MCF 10A (cell line): ENCODE results near the gene LDLRAP1. TPM values are rescaled to one million over a fixed set of nuclear protein-coding genes. Genes with fewer than 3 reads are reported as not detected.
A peak's percentile ranks its signal among the peaks of the same experiment; 100 is the strongest.

ENCODE experiments used
- BruUV-seq: library from RNA; stranded (reverse); fragments of 400-500 nt; replicated peaks from 2 replicates; lab custom pipeline; 2021; lab: Mats Ljungman, UMichigan
- CTCF ChIA-PET: fragments of 300-600 bp; sonication (Branson Sonifier 250); formaldehyde crosslinking; extraction: SDS; loops from one replicate; lab custom pipeline; 2021; ENCODE audit warnings: antibody characterized with exemption, inconsistent platforms; lab: Yijun Ruan, JAX
- POLR2A ChIA-PET: fragments of 300-600, 350-650 bp; sonication (Branson Sonifier 250); formaldehyde crosslinking; extraction: SDS; loops from one replicate; lab custom pipeline; 2020; ENCODE audit warnings: antibody characterized with exemption, inconsistent platforms; lab: Yijun Ruan, JAX
- DNase-seq: peaks from one replicate; pipeline ENCODE4 v3.0.0-alpha.2; 2018; ENCODE audit not compliant: unreplicated experiment
- H3K27ac Mint-ChIP-seq: one replicate; pipeline ENCODE4 v1.8.0; 2022; ENCODE audit warnings: mild to moderate bottlenecking, low read depth, mixed read lengths; ENCODE audit not compliant: unreplicated experiment
- H3K27me3 Mint-ChIP-seq: one replicate; pipeline ENCODE4 v1.8.0; 2022; ENCODE audit warnings: mixed read lengths; ENCODE audit not compliant: insufficient read depth, unreplicated experiment
- H3K36me3 Mint-ChIP-seq: one replicate; pipeline ENCODE4 v1.8.0; 2022; ENCODE audit warnings: mild to moderate bottlenecking, moderate library complexity, mixed read lengths; ENCODE audit not compliant: insufficient read depth, unreplicated experiment
- H3K4me1 Mint-ChIP-seq: one replicate; pipeline ENCODE4 v1.8.0; 2022; ENCODE audit warnings: mixed read lengths; ENCODE audit not compliant: insufficient read depth, unreplicated experiment
- H3K4me3 Mint-ChIP-seq: one replicate; pipeline ENCODE4 v1.8.0; 2022; ENCODE audit warnings: mild to moderate bottlenecking, moderate library complexity, mixed read lengths; ENCODE audit not compliant: unreplicated experiment
- H3K9me3 Mint-ChIP-seq: one replicate; pipeline ENCODE4 v1.8.0; 2022; ENCODE audit warnings: mixed read lengths; ENCODE audit not compliant: unreplicated experiment
- intact Hi-C: fragments of 100-400 bp; cut with micrococcal nuclease; formaldehyde crosslinking; loops from 2 replicates; pipeline ENCODE4 v1.14.1; 2022
- total RNA-seq: library from RNA; stranded (reverse); gene quantifications from 2 replicates; pipeline ENCODE4 v1.2.3, GENCODE V29; 2022
- TF ChIP-seq, protein P1 (sequence below): fragments of 200-600 bp; IDR thresholded peaks from one replicate; pipeline ENCODE4 v1.8.0; 2022; ENCODE audit warnings: antibody characterized with exemption, mild to moderate bottlenecking; ENCODE audit not compliant: unreplicated experiment

Gene LDLRAP1
- total RNA-seq, 1 experiment from 2014 or later, result 10.3 TPM

DNA sequence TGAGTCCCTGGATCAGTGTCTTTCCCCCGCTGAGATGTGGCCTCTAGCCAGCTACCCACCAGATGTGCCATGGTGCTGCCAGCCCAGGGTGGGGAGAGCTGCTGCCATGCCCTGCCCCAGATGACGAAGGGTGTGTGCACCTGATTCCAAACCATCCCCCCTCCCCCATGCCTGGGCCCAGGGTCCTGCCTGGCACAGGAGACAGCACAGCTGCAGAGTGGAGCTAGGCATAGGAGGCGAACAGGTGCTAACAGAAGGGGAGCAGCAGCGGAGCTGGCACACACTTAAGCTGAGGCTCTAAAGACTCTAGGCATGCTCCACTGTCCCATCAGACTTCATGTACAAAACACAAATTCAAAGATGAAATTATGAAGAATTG is 9.0 kb upstream of the LDLRAP1 start:
- intact Hi-C loops, result no loop called here
- no TSS peak for BruUV-seq
- ChIA-PET CTCF (interaction anchor here (0.9 kb wide), 1 partner anchor 74 kb away, joined by 4 read pairs; no protein-coding TSS in a partner anchor), POLR2A (no interaction called here)
- no peak for DNase-seq
- TF ChIP-seq, protein P1, sequence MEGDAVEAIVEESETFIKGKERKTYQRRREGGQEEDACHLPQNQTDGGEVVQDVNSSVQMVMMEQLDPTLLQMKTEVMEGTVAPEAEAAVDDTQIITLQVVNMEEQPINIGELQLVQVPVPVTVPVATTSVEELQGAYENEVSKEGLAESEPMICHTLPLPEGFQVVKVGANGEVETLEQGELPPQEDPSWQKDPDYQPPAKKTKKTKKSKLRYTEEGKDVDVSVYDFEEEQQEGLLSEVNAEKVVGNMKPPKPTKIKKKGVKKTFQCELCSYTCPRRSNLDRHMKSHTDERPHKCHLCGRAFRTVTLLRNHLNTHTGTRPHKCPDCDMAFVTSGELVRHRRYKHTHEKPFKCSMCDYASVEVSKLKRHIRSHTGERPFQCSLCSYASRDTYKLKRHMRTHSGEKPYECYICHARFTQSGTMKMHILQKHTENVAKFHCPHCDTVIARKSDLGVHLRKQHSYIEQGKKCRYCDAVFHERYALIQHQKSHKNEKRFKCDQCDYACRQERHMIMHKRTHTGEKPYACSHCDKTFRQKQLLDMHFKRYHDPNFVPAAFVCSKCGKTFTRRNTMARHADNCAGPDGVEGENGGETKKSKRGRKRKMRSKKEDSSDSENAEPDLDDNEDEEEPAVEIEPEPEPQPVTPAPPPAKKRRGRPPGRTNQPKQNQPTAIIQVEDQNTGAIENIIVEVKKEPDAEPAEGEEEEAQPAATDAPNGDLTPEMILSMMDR, result no peak
- H3K27me3 Mint-ChIP-seq, result no peaks in the 10 kb centered on the region
- no peaks in the 10 kb centered on the region for H3K36me3 Mint-ChIP-seq
- no peak overlapping the region for H3K27ac Mint-ChIP-seq
- no peaks in the 10 kb centered on the region for H3K9me3 Mint-ChIP-seq
- no peak overlapping the region for H3K4me3 Mint-ChIP-seq
- peaks cover 7% of the 10 kb centered on the region for H3K4me1 Mint-ChIP-seq

DNA sequence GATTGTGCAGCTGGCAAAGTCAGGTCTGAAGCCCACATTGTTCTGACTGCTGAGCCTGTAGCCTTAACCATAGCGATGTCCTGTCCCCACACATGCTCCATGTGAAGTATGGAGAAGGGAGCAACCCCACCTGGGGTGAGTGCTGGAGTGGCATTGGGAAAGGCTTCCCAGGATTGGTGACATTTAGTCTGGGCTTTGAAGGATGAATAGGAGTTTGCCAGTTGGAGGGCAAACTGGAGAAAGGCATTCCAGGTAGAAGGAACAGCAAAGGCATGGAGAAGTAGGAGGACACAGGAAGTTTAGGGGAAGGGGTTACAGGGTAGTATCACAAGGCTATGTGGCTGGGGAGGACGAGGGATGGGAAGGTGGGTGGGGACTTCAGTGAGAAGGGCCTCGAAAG is 7.3 kb upstream of the LDLRAP1 start:
- BruUV-seq, result no TSS peak
- TF ChIP-seq, protein P1, result no peak
- H3K36me3 Mint-ChIP-seq, result no peaks in the 10 kb centered on the region
- POLR2A ChIA-PET, result no interaction called here
- H3K27me3 Mint-ChIP-seq, result no peaks in the 10 kb centered on the region
- no peak for DNase-seq
- CTCF ChIA-PET, result no interaction called here
- H3K4me1 Mint-ChIP-seq, result peaks cover 7% of the 10 kb centered on the region
- no peak overlapping the region for H3K4me3 Mint-ChIP-seq
- H3K9me3 Mint-ChIP-seq, result no peaks in the 10 kb centered on the region
- H3K27ac Mint-ChIP-seq, result no peak overlapping the region
- intact Hi-C loops, result no loop called here

DNA sequence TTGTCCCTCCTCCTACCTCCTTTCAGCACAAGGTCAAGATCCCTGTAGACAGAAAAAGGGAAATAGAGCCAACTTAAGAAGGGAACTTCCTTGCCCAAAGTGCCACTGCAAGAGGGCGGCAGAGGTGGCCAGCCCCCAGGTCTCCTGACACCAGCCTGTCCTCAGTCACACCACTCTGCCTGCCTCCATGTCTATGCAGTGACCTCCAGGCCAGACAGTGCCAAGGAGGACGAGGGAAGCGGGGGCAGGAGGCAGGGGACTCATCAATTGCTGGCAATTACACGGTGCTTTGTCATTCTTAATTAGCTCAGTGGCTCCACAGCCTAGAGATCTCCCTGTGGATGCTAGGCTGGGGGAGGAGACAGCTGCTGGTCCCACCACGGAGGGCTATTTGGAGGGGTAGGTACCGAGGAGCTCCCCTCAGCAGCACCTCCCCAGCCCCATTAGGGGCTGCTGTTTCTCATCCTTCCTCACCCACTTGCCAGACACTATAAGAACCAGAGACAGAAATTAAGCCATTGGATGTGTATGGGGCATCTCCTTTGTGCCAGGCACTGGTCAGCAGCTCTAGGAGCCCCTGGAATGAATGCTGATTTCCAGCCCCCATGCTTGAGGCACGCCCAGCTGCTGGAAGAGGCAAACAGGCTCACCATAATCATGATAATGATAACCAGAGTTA is 6.1 kb upstream of the LDLRAP1 start:
- no peak overlapping the region for H3K4me3 Mint-ChIP-seq
- CTCF ChIA-PET, result interaction anchor here (0.5 to 2.3 kb wide), 3 partner anchors 16 to 282 kb away, joined by 3 to 6 read pairs (median 3); partner anchors contain the start of gene MTFR1L
- H3K4me1 Mint-ChIP-seq, result peaks cover 7% of the 10 kb centered on the region
- BruUV-seq, result no TSS peak
- H3K9me3 Mint-ChIP-seq, result no peaks in the 10 kb centered on the region
- no peak for DNase-seq
- POLR2A ChIA-PET, result interaction anchor here (1.0 to 1.1 kb wide), 2 partner anchors 17 to 175 kb away, joined by 3 to 4 read pairs; no protein-coding TSS in a partner anchor
- no peaks in the 10 kb centered on the region for H3K36me3 Mint-ChIP-seq
- no peaks in the 10 kb centered on the region for H3K27me3 Mint-ChIP-seq
- TF ChIP-seq, protein P1, result no peak
- intact Hi-C loops, result no loop called here
- no peak overlapping the region for H3K27ac Mint-ChIP-seq

DNA sequence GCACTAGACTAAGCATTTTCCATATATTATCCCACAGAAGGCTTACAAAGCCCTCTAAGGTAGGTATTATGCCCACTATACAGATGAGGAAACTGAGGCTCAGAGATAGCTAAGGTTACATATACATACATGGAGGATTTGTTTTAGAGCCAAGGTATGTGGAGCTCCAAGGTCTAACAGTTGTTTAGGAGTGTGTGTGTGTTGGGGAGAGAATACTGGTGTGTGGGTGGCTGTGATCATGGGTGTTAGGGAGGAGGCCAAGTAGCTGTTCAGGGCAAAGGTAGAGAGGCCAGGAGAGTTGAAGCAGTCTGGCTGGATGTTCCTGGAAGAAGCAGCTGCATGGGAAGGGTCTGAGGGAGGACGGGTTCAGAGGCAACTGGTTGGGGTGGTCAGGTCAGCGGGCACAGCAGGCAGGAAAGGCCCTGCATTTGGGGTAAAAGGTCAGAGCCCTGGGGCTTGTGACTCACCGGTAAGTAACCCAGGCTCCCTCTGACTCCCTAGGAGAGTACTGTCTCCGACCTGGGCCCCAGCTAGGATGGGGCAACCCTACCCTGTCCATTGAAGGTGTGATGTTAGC is 5.1 kb upstream of the LDLRAP1 start:
- Mint-ChIP-seq H3K4me1 (peaks cover 7% of the 10 kb centered on the region), H3K36me3 (no peaks in the 10 kb centered on the region), H3K27me3 (no peaks in the 10 kb centered on the region), H3K9me3 (no peaks in the 10 kb centered on the region), H3K27ac (no peak overlapping the region), H3K4me3 (no peak overlapping the region)
- TF ChIP-seq, protein P1, result no peak
- POLR2A ChIA-PET, result interaction anchor here (0.6 to 1.1 kb wide), 3 partner anchors 13 to 174 kb away, joined by 3 to 4 read pairs (median 3); no protein-coding TSS in a partner anchor
- CTCF ChIA-PET, result interaction anchor here (0.5 to 2.3 kb wide), 5 partner anchors 19 to 461 kb away, joined by 3 to 6 read pairs (median 3); partner anchors contain the start of gene MTFR1L
- BruUV-seq, result no TSS peak
- peak; percentile 54 for DNase-seq
- intact Hi-C loops, result no loop called here
